Left hindlimb (tissue), 1 donor: ENCODE results near the gene ZSWIM7.

Experiments used
- DNase-seq: peaks from one replicate; pipeline ENCODE4 v3.0.0-alpha.2; 2018

Gene ZSWIM7

GRCh38 chr17:15999141-15999973 lies at the start of gene ZSWIM7, which contains the start of gene TTC19:
TSS of gene ZSWIM7 (minus strand) at chr17:15999704. CDS start at chr17:15999594, 110 bp downstream.
TSS of gene TTC19 (plus strand) at chr17:15999824. CDS start at chr17:15999849, 25 bp downstream.
- DNase-seq, result peak; percentile 97

GRCh38 chr17:16048811-16049449 lies 49.4 kb upstream of the ZSWIM7 start:
- DNase-seq, result no peak

GRCh38 chr17:16046966-16047365 lies 47.5 kb upstream of the ZSWIM7 start:
- no peak for DNase-seq

- DNase-seq, result no peak
Measured at GRCh38 chr17:16044487-16044886, 45.0 kb upstream of the ZSWIM7 start.

- peak; percentile 31 for DNase-seq
Measured at GRCh38 chr17:16040710-16041251, 41.3 kb upstream of the ZSWIM7 start.

- DNase-seq, result no peak
Measured at GRCh38 chr17:16037636-16038035, 38.1 kb upstream of the ZSWIM7 start.

- no peak for DNase-seq
Measured at GRCh38 chr17:16036261-16036660, 36.8 kb upstream of the ZSWIM7 start.

GRCh38 chr17:16033729-16034349 lies 34.3 kb upstream of the ZSWIM7 start:
- no peak for DNase-seq

GRCh38 chr17:16027708-16028584 lies 28.4 kb upstream of the ZSWIM7 start:
- no peak for DNase-seq

- DNase-seq, result no peak
Measured at GRCh38 chr17:16026895-16027294, 27.4 kb upstream of the ZSWIM7 start.

GRCh38 chr17:16025202-16025601 lies 25.7 kb upstream of the ZSWIM7 start:
- DNase-seq, result no peak

GRCh38 chr17:16023881-16024280 lies 24.4 kb upstream of the ZSWIM7 start:
- DNase-seq, result no peak

- no peak for DNase-seq
Measured at GRCh38 chr17:16019347-16019746, 19.8 kb upstream of the ZSWIM7 start.

- DNase-seq, result no peak
Measured at GRCh38 chr17:16013943-16014407, 14.5 kb upstream of the ZSWIM7 start.

- no peak for DNase-seq
Measured at GRCh38 chr17:16007439-16007838, 7.9 kb upstream of the ZSWIM7 start.

GRCh38 chr17:16005636-16006035 lies 6.1 kb upstream of the ZSWIM7 start:
- no peak for DNase-seq

GRCh38 chr17:16003841-16004240 lies 4.3 kb upstream of the ZSWIM7 start:
- no peak for DNase-seq

GRCh38 chr17:16002708-16003260 lies 3.3 kb upstream of the ZSWIM7 start:
- no peak for DNase-seq

- DNase-seq, result no peak
Measured at GRCh38 chr17:16001226-16001897, 1.9 kb upstream of the ZSWIM7 start.

- DNase-seq, result no peak
Measured at GRCh38 chr17:15999974-16000827, 697 bp upstream of the ZSWIM7 start.
